Mesenchymal stem cell (in vitro differentiated cells and primary cell): Measurements from ENCODE around the gene PFDN6.

Source experiments
- DNase-seq: peaks from one replicate; pipeline ENCODE4 v3.0.0-alpha.2; 2013
- H2AFZ ChIP-seq: one replicate; pipeline ENCODE4 v1.6.1; 2013; ENCODE audit warnings: low read depth, mild to moderate bottlenecking, control low read depth, inconsistent platforms, low read length, moderate library complexity
- H2AK5ac ChIP-seq: 2 replicates; pipeline ENCODE4 v1.6.1; 2013; ENCODE audit warnings: low read length, moderate library complexity, mild to moderate bottlenecking, inconsistent platforms; ENCODE audit not compliant: severe bottlenecking
- H2BK120ac ChIP-seq: one replicate; pipeline ENCODE4 v1.6.1; 2013; ENCODE audit warnings: low read depth, mild to moderate bottlenecking, inconsistent platforms, low read length, moderate library complexity
- H2BK12ac ChIP-seq, 2 experiments: one replicate each; pipeline ENCODE4 v1.6.1; 2013; ENCODE audit warnings: inconsistent platforms in 2 of 2, low read length in 2 of 2, mild to moderate bottlenecking in 2 of 2, moderate library complexity in 2 of 2, control low read depth in 1 of 2
- H2BK15ac ChIP-seq: one replicate; pipeline ENCODE4 v1.6.1; 2013; ENCODE audit warnings: mild to moderate bottlenecking, low read depth, inconsistent platforms; ENCODE audit not compliant: poor library complexity, severe bottlenecking
- H2BK5ac ChIP-seq: 2 replicates; pipeline ENCODE4 v1.6.1; 2013; ENCODE audit warnings: low read depth, mild to moderate bottlenecking, low read length, control low read depth, inconsistent platforms; ENCODE audit not compliant: poor library complexity, severe bottlenecking
- H3K14ac ChIP-seq, 2 experiments: one replicate each; pipeline ENCODE4 v1.6.1; 2013; ENCODE audit warnings: inconsistent platforms in 2 of 2, low read length in 2 of 2, control low read depth in 1 of 2, mild to moderate bottlenecking in 1 of 2, moderate library complexity in 1 of 2
- H3K18ac ChIP-seq, 2 experiments: one replicate each; pipeline ENCODE4 v1.6.1; 2013; ENCODE audit warnings: inconsistent platforms in 2 of 2, low read length in 2 of 2, control low read depth in 1 of 2, low read depth in 1 of 2, mild to moderate bottlenecking in 1 of 2
- H3K23ac ChIP-seq, 2 experiments: one replicate each; pipeline ENCODE4 v1.6.1; 2013; ENCODE audit warnings: inconsistent platforms in 2 of 2, low read length in 2 of 2, mild to moderate bottlenecking in 2 of 2, moderate library complexity in 2 of 2, control low read depth in 1 of 2
- H3K27ac ChIP-seq: 2 replicates; pipeline ENCODE4 v1.5.1; 2013; ENCODE audit warnings: mild to moderate bottlenecking, moderate library complexity, low read length, control low read depth, inconsistent platforms; ENCODE audit not compliant: poor library complexity, severe bottlenecking
- H3K27me3 ChIP-seq, 2 experiments: 2 replicates each; pipeline versions ENCODE4 v1.6.1 to v1.7.0; 2013; ENCODE audit warnings: low read length in 2 of 2, mild to moderate bottlenecking in 2 of 2, moderate library complexity in 2 of 2, control low read depth in 1 of 2, inconsistent platforms in 1 of 2; ENCODE audit not compliant: control insufficient read depth in 1 of 2, insufficient read depth in 1 of 2
- H3K36me3 ChIP-seq, 2 experiments: 2 replicates each; pipeline versions ENCODE4 v1.6.1 to v1.7.0; 2013; ENCODE audit warnings: low read length in 2 of 2, control low read depth in 1 of 2, inconsistent platforms in 1 of 2, low read depth in 1 of 2, mild to moderate bottlenecking in 1 of 2; ENCODE audit not compliant: insufficient read depth in 2 of 2, control insufficient read depth in 1 of 2
- H3K4ac ChIP-seq, 2 experiments: one replicate each; pipeline ENCODE4 v1.6.1; 2013; ENCODE audit warnings: inconsistent platforms in 2 of 2, low read length in 2 of 2, mild to moderate bottlenecking in 2 of 2, moderate library complexity in 2 of 2, control low read depth in 1 of 2, low read depth in 1 of 2
- H3K4me1 ChIP-seq: 2 replicates; pipeline ENCODE4 v1.6.1; 2013; ENCODE audit warnings: low read depth, low read length, control low read depth; ENCODE audit not compliant: control insufficient read depth, insufficient read depth
- H3K4me2 ChIP-seq: 2 replicates; pipeline ENCODE4 v1.6.1; 2013; ENCODE audit warnings: low read length, mild to moderate bottlenecking, inconsistent platforms; ENCODE audit not compliant: poor library complexity, severe bottlenecking
- H3K4me3 ChIP-seq, 2 experiments: 2 replicates each; pipeline versions ENCODE4 v1.5.1 to v1.7.0; 2013; ENCODE audit warnings: low read length in 2 of 2, mild to moderate bottlenecking in 2 of 2, control low read depth in 1 of 2, low read depth in 1 of 2; ENCODE audit not compliant: insufficient read depth in 1 of 2
- H3K79me1 ChIP-seq: replicated peaks from 2 replicates; pipeline ENCODE4 v1.6.1; 2013; ENCODE audit warnings: mild to moderate bottlenecking, control low read depth, low read length, inconsistent platforms; ENCODE audit not compliant: poor library complexity, severe bottlenecking
- H3K9ac ChIP-seq: 2 replicates; pipeline ENCODE4 v1.7.0; 2013; ENCODE audit warnings: mild to moderate bottlenecking, low read length, moderate library complexity
- H3K9me3 ChIP-seq: 2 replicates; pipeline ENCODE4 v1.7.0; 2013; ENCODE audit warnings: mild to moderate bottlenecking, low read length; ENCODE audit not compliant: control insufficient read depth
- H4K8ac ChIP-seq: one replicate; pipeline ENCODE4 v1.6.1; 2013; ENCODE audit warnings: inconsistent platforms, mild to moderate bottlenecking, low read length, moderate library complexity
- H4K91ac ChIP-seq: one replicate; pipeline ENCODE4 v1.6.1; 2013; ENCODE audit warnings: mild to moderate bottlenecking, low read length, inconsistent platforms
- WGBS: methylation state at CpG from one replicate; pipeline ENCODE4 v1.1.7; 2013; ENCODE audit warnings: mixed read lengths; 5-methylcytosine and 5-hydroxymethylcytosine counted together

The PFDN6 gene

GRCh38 chr6:33271468-33272274 lies 17.7 kb upstream of the PFDN6 start, which contains the start of the genes RPS18 and VPS52:
Gene RPS18 (plus strand): TSS chr6:33272075. CDS start chr6:33272120, 45 bp downstream.
Gene VPS52 (minus strand): TSS chr6:33271876. CDS start chr6:33271675, 201 bp downstream.
- peak within 1 kb of the TSS; percentile 91 for H2BK120ac ChIP-seq
- peak within 1 kb of the TSS; percentile 71 for H2BK15ac ChIP-seq
- peaks cover 14% of the 10 kb centered on the region for H3K4me1 ChIP-seq
- peak within 1 kb of the TSS; percentile 67 for H2BK5ac ChIP-seq
- peak; percentile 100 for DNase-seq
- H3K4ac ChIP-seq: peak within 1 kb of the TSS; percentile 78 to 97
- H4K91ac ChIP-seq: peak within 1 kb of the TSS; percentile 87
- no peaks in the 10 kb centered on the region for H3K9me3 ChIP-seq
- H4K8ac ChIP-seq: peak within 1 kb of the TSS; percentile 93
- H2AFZ ChIP-seq: peak within 1 kb of the TSS; percentile 94
- no peaks in the 10 kb centered on the region for H3K27me3 ChIP-seq
- H3K27ac ChIP-seq: peak within 1 kb of the TSS; percentile 95
- peak within 1 kb of the TSS in 1 of 2 experiments; percentile 75 for H3K23ac ChIP-seq
- peak within 1 kb of the TSS in 1 of 2 experiments; percentile 25 for H2BK12ac ChIP-seq
- peak within 1 kb of the TSS; percentile 90 to 93 for H3K18ac ChIP-seq
- peak within 1 kb of the TSS; percentile 99 for H3K9ac ChIP-seq
- H3K36me3 ChIP-seq: peaks cover 43 to 77% of the 10 kb centered on the region in 2 experiments
- H3K14ac ChIP-seq: peak within 1 kb of the TSS in 1 of 2 experiments; percentile 90
- WGBS: under 1% methylated on average over 48 of the region's 48 CpGs
- peak within 1 kb of the TSS; percentile 38 for H2AK5ac ChIP-seq
- H3K4me2 ChIP-seq: peak within 1 kb of the TSS; percentile 80
- H3K4me3 ChIP-seq: peak within 1 kb of the TSS; percentile 76 to 91
- H3K79me1 ChIP-seq: peaks cover 26% of the 10 kb centered on the region

GRCh38 chr6:33272275-33273128 lies 16.9 kb upstream of the PFDN6 start:
- Histone ChIP-seq H2BK15ac (no peak overlapping the region), H3K79me1 (peaks cover 26% of the 10 kb centered on the region), H2AK5ac (peak overlapping the region; percentile 28), H3K4me3 (peak overlapping the region; percentile 76 to 91), H3K27me3 (no peaks in the 10 kb centered on the region), H3K27ac (peak overlapping the region; percentile 86), H3K36me3 (peaks cover 41 to 70% of the 10 kb centered on the region in 2 experiments), H3K9ac (peak overlapping the region; percentile 99), H2BK5ac (no peak overlapping the region), H3K4me1 (peaks cover 18% of the 10 kb centered on the region), H3K4ac (peak overlapping the region; percentile 1 to 57), H3K18ac (peak overlapping the region; percentile 49 to 78), H2AFZ (no peak overlapping the region), H2BK120ac (no peak overlapping the region), H4K91ac (no peak overlapping the region), H3K14ac (no peak overlapping the region), H2BK12ac (no peak overlapping the region), H3K9me3 (no peaks in the 10 kb centered on the region), H3K23ac (no peak overlapping the region), H4K8ac (peak overlapping the region; percentile 8), H3K4me2 (peak overlapping the region; percentile 69)
- 3% methylated on average over 20 of the region's 22 CpGs for WGBS
- no peak for DNase-seq

GRCh38 chr6:33273129-33273923 lies 16.1 kb upstream of the PFDN6 start:
- Histone ChIP-seq H3K9ac (peak overlapping the region; percentile 99), H3K27me3 (no peaks in the 10 kb centered on the region), H2BK12ac (no peak overlapping the region), H3K79me1 (peaks cover 25% of the 10 kb centered on the region), H2AK5ac (no peak overlapping the region), H2AFZ (no peak overlapping the region), H3K36me3 (peaks cover 38 to 67% of the 10 kb centered on the region in 2 experiments), H2BK5ac (no peak overlapping the region), H2BK120ac (no peak overlapping the region), H4K8ac (no peak overlapping the region), H3K4me2 (peak overlapping the region; percentile 69), H3K18ac (no peak overlapping the region), H3K4me3 (peak overlapping the region in 1 of 2 experiments; percentile 91), H3K4ac (no peak overlapping the region), H3K23ac (no peak overlapping the region), H3K9me3 (no peaks in the 10 kb centered on the region), H3K27ac (no peak overlapping the region), H3K4me1 (peaks cover 26% of the 10 kb centered on the region), H2BK15ac (no peak overlapping the region), H4K91ac (no peak overlapping the region), H3K14ac (no peak overlapping the region)
- DNase-seq: no peak
- WGBS: 56% methylated on average over 8 of the region's 11 CpGs
